Measurements from ENCODE around the gene TBCA.

- TF ChIP-seq CTCF (IDR thresholded peaks at IDR 0.05): no peak
- TF ChIP-seq EP300 (IDR thresholded peaks at IDR 0.05): no peak
Measured at GRCh38 chr5:77724934-77725333, 51.2 kb downstream of the TBCA start.
